ENCODE data around the gene RERG. TPM values are rescaled to one million over a fixed set of nuclear protein-coding genes. Genes with fewer than 3 reads are reported as not detected.
"Not testable (repeated sequence)": the region's sequence is repeated elsewhere in the genome, so short reads cannot be mapped to it uniquely, and the experiment has no call there.

Gene RERG
- total RNA-seq, 1 donor from 2014 or later = 21.9 TPM

- ATAC-seq (no peak), DNase-seq (ENCODE audit: low spot score) (no peak)
- intact Hi-C loops (cut with DNase I) = no loop called here
These were observed 106.7 kb downstream of the RERG start for GRCh38 chr12:15114501-15114900.

GRCh38 chr12:15092826-15093225 is 128.4 kb downstream of the RERG start:
- ATAC-seq = no peak
- intact Hi-C loops (cut with DNase I) = no loop called here
- no peak for DNase-seq (ENCODE audit: low spot score)

GRCh38 chr12:15090441-15090840 is 130.8 kb downstream of the RERG start:
- DNase-seq (ENCODE audit: low spot score) (no peak), ATAC-seq (no peak)
- intact Hi-C loops (cut with DNase I) = no loop called here

GRCh38 chr12:15088105-15088504 is 133.1 kb downstream of the RERG start:
- ATAC-seq (no peak), DNase-seq (ENCODE audit: low spot score) (no peak)
- intact Hi-C loops (cut with DNase I) = no loop called here

GRCh38 chr12:15077751-15078150 is 143.5 kb downstream of the RERG start:
- intact Hi-C loops (cut with DNase I); DNase-seq (ENCODE audit: low spot score); ATAC-seq: not testable (repeated sequence)

GRCh38 chr12:15074351-15074750 is 146.9 kb downstream of the RERG start:
- ATAC-seq = no peak
- intact Hi-C loops (cut with DNase I) = no loop called here
- DNase-seq (ENCODE audit: low spot score) = no peak

- intact Hi-C loops (cut with DNase I) = no loop called here
- ATAC-seq = no peak
- DNase-seq (ENCODE audit: low spot score) = no peak
These were observed 162.1 kb downstream of the RERG start for GRCh38 chr12:15059123-15059522.

Other genes with a start within 250 kb of the RERG start
- not detected for gene PDE6H, start 248.4 kb downstream of the RERG start, total RNA-seq
- gene PTPRO, start 101.1 kb upstream of the RERG start, total RNA-seq = 3.7 TPM

All from sciatic nerve (tissue), 2 donors.